Activated T-helper 2 cell treated with anti-CD3 and anti-CD28 coated beads, Interferon-gamma antibody, Interleukin-2, Interleukin-4, amounts not matched to agents 10 μg/mL and 5 μg/mL and 100 μg/mL, durations not matched to agents 14 hours and 24 hours and 36 hours (primary cell): Measurements from ENCODE around the gene LIPF. TPM values are rescaled to one million over a fixed set of nuclear protein-coding genes. Genes with fewer than 3 reads are reported as not detected.

Source experiments
- total RNA-seq: library from RNA; stranded (reverse); gene quantifications from 2 replicates; pipeline ENCODE4 v1.2.3, GENCODE V29; 2022

LIPF gene
- total RNA-seq, 1 donor from 2014 or later = not detected

Other genes with a start within 250 kb of the LIPF start
- 1.6 and 2.4 TPM in 2 replicates for gene RNLS, start 81.1 kb upstream of the LIPF start, total RNA-seq
- not detected in 2 replicates for gene LIPJ, start 77.7 kb upstream of the LIPF start, total RNA-seq
- gene LIPK, start 41.8 kb downstream of the LIPF start, total RNA-seq = not detected in 2 replicates
- gene LIPN, start 95.6 kb downstream of the LIPF start, total RNA-seq = not detected in 2 replicates
- not detected in 2 replicates for gene LIPM, start 138.3 kb downstream of the LIPF start, total RNA-seq
- gene ANKRD22, start 187.4 kb downstream of the LIPF start, total RNA-seq = not detected in 2 replicates
- 44.2 and 47.2 TPM in 2 replicates for gene STAMBPL1, start 215.8 kb downstream of the LIPF start, total RNA-seq